Measurements from ENCODE around the gene USP3.
A peak's percentile ranks its signal among the peaks of the same experiment; 100 is the strongest.

Gene USP3

GRCh38 chr15:63499175-63499549 is 5.2 kb upstream of the USP3 start:
- WGBS, 2 donors (ENCODE audit: extremely low coverage in 2 of 2, insufficient read length in 2 of 2, insufficient replicate concordance in 1 of 2), result no CpG with 5 or more reads among the region's 6 CpGs
- Histone ChIP-seq H3K14ac (ENCODE audit: low read length) (no peak overlapping the region), H3K4me3 (ENCODE audit: low read length in 2 of 2) (no peak overlapping the region), H3K4me2 (ENCODE audit: insufficient read depth, low read length, poor library complexity, severe bottlenecking) (no peak overlapping the region), H4K91ac (ENCODE audit: low read depth, low read length, poor library complexity) (no peak overlapping the region), H3K9me3 (replicated peaks in 1 of 2; ENCODE audit: control insufficient read depth in 2 of 2, insufficient read depth in 1 of 2, low read depth in 1 of 2, low read length in 2 of 2) (no peaks in the 10 kb centered on the region), H3K9ac (ENCODE audit: low read depth, low read length, poor library complexity) (no peak overlapping the region), H4K8ac (ENCODE audit: low read depth, low read length) (no peak overlapping the region), H3K79me1 (ENCODE audit: low read depth, low read length) (no peaks in the 10 kb centered on the region), H2BK15ac (ENCODE audit: low read length) (no peak overlapping the region), H2BK12ac (ENCODE audit: low read length) (no peak overlapping the region), H2AK5ac (ENCODE audit: low read depth, low read length) (no peak overlapping the region), H3K4me1 (ENCODE audit: control insufficient read depth in 2 of 2, insufficient read depth in 1 of 2, low read depth in 1 of 2, low read length in 2 of 2) (peaks cover 8% of the 10 kb centered on the region in 2 donors), H3K18ac (ENCODE audit: low read length) (no peak overlapping the region), H2AFZ (ENCODE audit: low read length) (no peak overlapping the region), H2BK120ac (ENCODE audit: low read depth, low read length) (no peak overlapping the region), H3K23ac (ENCODE audit: low read depth, low read length, poor library complexity) (no peak overlapping the region), H3K27me3 (ENCODE audit: control insufficient read depth in 3 of 3, insufficient read depth in 3 of 3, low read depth in 1 of 3, low read length in 3 of 3) (peaks cover 0 to 35% (median 0%) of the 10 kb centered on the region in 3 experiments), H3K36me3 (replicated peaks in 1 of 2; ENCODE audit: control insufficient read depth in 2 of 2, insufficient read depth in 2 of 2, low read length in 2 of 2) (no peaks in the 10 kb centered on the region), H3K4ac (ENCODE audit: low read length) (no peak overlapping the region), H2BK5ac (ENCODE audit: low read length) (no peak overlapping the region), H3K27ac (replicated peaks; ENCODE audit: low read length) (no peak overlapping the region)
- DNase-seq (ENCODE audit: low spot score), result no peak

- peaks cover 8% of the 10 kb centered on the region in 2 donors for H3K4me1 ChIP-seq (ENCODE audit: control insufficient read depth in 2 of 2, insufficient read depth in 1 of 2, low read depth in 1 of 2, low read length in 2 of 2)
- WGBS, 2 donors (ENCODE audit: extremely low coverage in 2 of 2, insufficient read length in 2 of 2, insufficient replicate concordance in 1 of 2), result no CpG with 5 or more reads among the region's 4 CpGs
- H3K9ac ChIP-seq (ENCODE audit: low read depth, low read length, poor library complexity), result no peak overlapping the region
- DNase-seq (ENCODE audit: low spot score), result no peak
- H3K36me3 ChIP-seq (replicated peaks in 1 of 2; ENCODE audit: control insufficient read depth in 2 of 2, insufficient read depth in 2 of 2, low read length in 2 of 2), result no peaks in the 10 kb centered on the region
- H3K4me3 ChIP-seq (ENCODE audit: low read length in 2 of 2), result no peak overlapping the region
- H3K27me3 ChIP-seq (ENCODE audit: control insufficient read depth in 3 of 3, insufficient read depth in 3 of 3, low read depth in 1 of 3, low read length in 3 of 3), result peaks cover 0 to 35% (median 0%) of the 10 kb centered on the region in 3 experiments
- no peaks in the 10 kb centered on the region for H3K9me3 ChIP-seq (replicated peaks in 1 of 2; ENCODE audit: control insufficient read depth in 2 of 2, insufficient read depth in 1 of 2, low read depth in 1 of 2, low read length in 2 of 2)
- peaks cover 1% of the 10 kb centered on the region for H3K79me1 ChIP-seq (ENCODE audit: low read depth, low read length)
- no peak overlapping the region for H2AFZ ChIP-seq (ENCODE audit: low read length)
- no peak overlapping the region for H3K4me2 ChIP-seq (ENCODE audit: insufficient read depth, low read length, poor library complexity, severe bottlenecking)
- no peak overlapping the region for H2AK5ac ChIP-seq (ENCODE audit: low read depth, low read length)
- no peak overlapping the region for H2BK12ac ChIP-seq (ENCODE audit: low read length)
- H3K18ac ChIP-seq (ENCODE audit: low read length), result no peak overlapping the region
- H2BK5ac ChIP-seq (ENCODE audit: low read length), result no peak overlapping the region
- H4K91ac ChIP-seq (ENCODE audit: low read depth, low read length, poor library complexity), result no peak overlapping the region
- H2BK15ac ChIP-seq (ENCODE audit: low read length), result no peak overlapping the region
- no peak overlapping the region for H3K23ac ChIP-seq (ENCODE audit: low read depth, low read length, poor library complexity)
- no peak overlapping the region for H4K8ac ChIP-seq (ENCODE audit: low read depth, low read length)
- H3K14ac ChIP-seq (ENCODE audit: low read length), result no peak overlapping the region
- H3K4ac ChIP-seq (ENCODE audit: low read length), result no peak overlapping the region
- H2BK120ac ChIP-seq (ENCODE audit: low read depth, low read length), result no peak overlapping the region
- H3K27ac ChIP-seq (replicated peaks; ENCODE audit: low read length), result no peak overlapping the region
These were observed 4.8 kb upstream of the USP3 start for GRCh38 chr15:63499611-63500010.

GRCh38 chr15:63500265-63501250 is 3.8 kb upstream of the USP3 start:
- Histone ChIP-seq H3K9me3 (replicated peaks in 1 of 2; ENCODE audit: control insufficient read depth in 2 of 2, insufficient read depth in 1 of 2, low read depth in 1 of 2, low read length in 2 of 2) (no peaks in the 10 kb centered on the region), H3K4me3 (ENCODE audit: low read length in 2 of 2) (no peak overlapping the region), H3K23ac (ENCODE audit: low read depth, low read length, poor library complexity) (no peak overlapping the region), H3K9ac (ENCODE audit: low read depth, low read length, poor library complexity) (no peak overlapping the region), H2BK15ac (ENCODE audit: low read length) (no peak overlapping the region), H4K91ac (ENCODE audit: low read depth, low read length, poor library complexity) (no peak overlapping the region), H2BK12ac (ENCODE audit: low read length) (no peak overlapping the region), H3K27ac (replicated peaks; ENCODE audit: low read length) (no peak overlapping the region), H3K18ac (ENCODE audit: low read length) (no peak overlapping the region), H3K79me1 (ENCODE audit: low read depth, low read length) (peaks cover 3% of the 10 kb centered on the region), H2BK120ac (ENCODE audit: low read depth, low read length) (no peak overlapping the region), H3K27me3 (ENCODE audit: control insufficient read depth in 3 of 3, insufficient read depth in 3 of 3, low read depth in 1 of 3, low read length in 3 of 3) (peaks cover 0 to 35% (median 0%) of the 10 kb centered on the region in 3 experiments), H3K14ac (ENCODE audit: low read length) (no peak overlapping the region), H2AK5ac (ENCODE audit: low read depth, low read length) (no peak overlapping the region), H2AFZ (ENCODE audit: low read length) (peak overlapping the region; percentile 55), H2BK5ac (ENCODE audit: low read length) (no peak overlapping the region), H3K4me1 (ENCODE audit: control insufficient read depth in 2 of 2, insufficient read depth in 1 of 2, low read depth in 1 of 2, low read length in 2 of 2) (peaks cover 8% of the 10 kb centered on the region in 2 donors), H3K4ac (ENCODE audit: low read length) (no peak overlapping the region), H3K4me2 (ENCODE audit: insufficient read depth, low read length, poor library complexity, severe bottlenecking) (no peak overlapping the region), H4K8ac (ENCODE audit: low read depth, low read length) (no peak overlapping the region), H3K36me3 (replicated peaks in 1 of 2; ENCODE audit: control insufficient read depth in 2 of 2, insufficient read depth in 2 of 2, low read length in 2 of 2) (no peaks in the 10 kb centered on the region)
- WGBS, 2 donors (ENCODE audit: extremely low coverage in 2 of 2, insufficient read length in 2 of 2, insufficient replicate concordance in 1 of 2), result no CpG with 5 or more reads among the region's 8 CpGs
- DNase-seq (ENCODE audit: low spot score), result no peak

GRCh38 chr15:63501256-63502089 is 2.9 kb upstream of the USP3 start:
- Histone ChIP-seq H3K79me1 (ENCODE audit: low read depth, low read length) (peaks cover 3% of the 10 kb centered on the region), H2BK5ac (ENCODE audit: low read length) (no peak overlapping the region), H3K18ac (ENCODE audit: low read length) (no peak overlapping the region), H2BK12ac (ENCODE audit: low read length) (no peak overlapping the region), H3K27me3 (ENCODE audit: control insufficient read depth in 3 of 3, insufficient read depth in 3 of 3, low read depth in 1 of 3, low read length in 3 of 3) (peaks cover 0 to 35% (median 0%) of the 10 kb centered on the region in 3 experiments), H2BK120ac (ENCODE audit: low read depth, low read length) (no peak overlapping the region), H3K4me1 (ENCODE audit: control insufficient read depth in 2 of 2, insufficient read depth in 1 of 2, low read depth in 1 of 2, low read length in 2 of 2) (peaks cover 8 to 12% of the 10 kb centered on the region in 2 donors), H3K14ac (ENCODE audit: low read length) (no peak overlapping the region), H3K9ac (ENCODE audit: low read depth, low read length, poor library complexity) (no peak overlapping the region), H2AFZ (ENCODE audit: low read length) (peak overlapping the region; percentile 55), H3K4me3 (ENCODE audit: low read length in 2 of 2) (no peak overlapping the region), H3K4me2 (ENCODE audit: insufficient read depth, low read length, poor library complexity, severe bottlenecking) (peak overlapping the region; percentile 49), H3K9me3 (replicated peaks in 1 of 2; ENCODE audit: control insufficient read depth in 2 of 2, insufficient read depth in 1 of 2, low read depth in 1 of 2, low read length in 2 of 2) (no peaks in the 10 kb centered on the region), H2AK5ac (ENCODE audit: low read depth, low read length) (no peak overlapping the region), H2BK15ac (ENCODE audit: low read length) (no peak overlapping the region), H3K4ac (ENCODE audit: low read length) (no peak overlapping the region), H4K91ac (ENCODE audit: low read depth, low read length, poor library complexity) (no peak overlapping the region), H4K8ac (ENCODE audit: low read depth, low read length) (no peak overlapping the region), H3K23ac (ENCODE audit: low read depth, low read length, poor library complexity) (no peak overlapping the region), H3K36me3 (replicated peaks in 1 of 2; ENCODE audit: control insufficient read depth in 2 of 2, insufficient read depth in 2 of 2, low read length in 2 of 2) (no peaks in the 10 kb centered on the region), H3K27ac (replicated peaks; ENCODE audit: low read length) (no peak overlapping the region)
- no peak for DNase-seq (ENCODE audit: low spot score)
- WGBS, 2 donors (ENCODE audit: extremely low coverage in 2 of 2, insufficient read length in 2 of 2, insufficient replicate concordance in 1 of 2), result no CpG with 5 or more reads among the region's 21 CpGs
